K562 (cell line): ENCODE data around the gene RAB38.

ENCODE experiments used
- KLF16 ChIP-seq: IDR thresholded peaks from 2 replicates; pipeline ENCODE4 v1.6.1; 2016; ENCODE audit warnings: antibody characterized with exemption
- ZNF431 ChIP-seq: sonication (generic); formaldehyde crosslinking; IDR thresholded peaks from 2 replicates; pipeline ENCODE4 v1.8.0; 2022; ENCODE audit warnings: mild to moderate bottlenecking, missing genetic modification reagents

DNA sequence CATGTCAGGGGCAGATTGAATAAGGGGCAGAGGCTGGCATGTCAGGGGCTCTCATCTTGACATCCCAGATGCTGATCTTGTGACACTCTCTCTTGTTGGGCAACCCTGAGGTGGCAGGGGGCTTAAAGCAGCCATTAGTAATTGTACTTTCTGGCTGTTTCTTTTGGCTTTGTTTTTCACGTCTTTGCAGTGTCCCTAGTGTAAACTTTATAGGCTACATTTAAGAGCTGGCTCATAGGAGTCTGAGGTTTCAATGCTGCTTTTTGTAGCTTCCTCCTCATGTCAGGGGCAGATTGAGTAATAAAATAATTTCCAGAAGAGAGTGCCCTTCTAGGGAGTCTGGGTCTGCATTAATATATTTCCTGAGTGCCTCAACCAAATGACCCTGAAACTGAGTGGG is 86.1 kb downstream of the RAB38 start:
- TF ChIP-seq ZNF431 (CRISPR knock-in tag) = no peak
- no peak for TF ChIP-seq KLF16
